ENCODE data around the gene CFAP73. TPM values are rescaled to one million over a fixed set of nuclear protein-coding genes. Genes with fewer than 3 reads are reported as not detected.

CFAP73 gene
- total and polyA plus RNA-seq, 2 of the 8 experiments (the other 6 are each of a cell fraction or from before 2014, with no cell fraction given) = 0.45 to 0.56 TPM

- WGBS, 2 experiments (ENCODE audit: extremely low coverage in 1 of 2, insufficient coverage in 1 of 2, insufficient read length in 1 of 2, insufficient replicate concordance in 2 of 2, low coverage in 1 of 2, low lambda C conversion rate in 2 of 2, missing lambda C conversion rate in 1 of 2) = 96% methylated on average over 3 of the region's 3 CpGs; no CpG with 5 or more reads in 1 of the 2 experiments
- no peak for DNase-seq (ENCODE audit: low read depth in 1 of 2, low spot score in 2 of 2)
Measured at GRCh38 chr12:113204804-113205203, 55.3 kb downstream of the CFAP73 start.

More at GRCh38 chr12:113204804-113205203, 55.3 kb downstream of the CFAP73 start:
- H3K4me2 ChIP-seq (ENCODE audit: insufficient read depth in 1 of 2, low read depth in 2 of 2, low read length in 2 of 2) = no peak overlapping the region
- H3K9ac ChIP-seq (replicated peaks in 1 of 4; ENCODE audit: extremely low read depth in 1 of 4, low read depth in 3 of 4, low read length in 3 of 4) = no peak overlapping the region
- no peaks in the 10 kb centered on the region for H3K23me2 ChIP-seq (ENCODE audit: low read depth, low read length)
- H3K9me3 ChIP-seq (ENCODE audit: insufficient read depth in 2 of 2, low read depth in 1 of 2, low read length in 1 of 2) = no peaks in the 10 kb centered on the region; a peak in 1 of 4 replicates
- ChIA-PET CTCF (ENCODE audit: partially characterized antibody) (interaction anchor here (0.6 to 1.9 kb wide), 2 partner anchors 17 to 109 kb away, joined by 4 to 6 read pairs; partner anchors contain the start of gene TPCN1), POLR2A (ENCODE audit: partially characterized antibody) (interaction anchor here (0.9 to 6.8 kb wide), 5 partner anchors 9 to 84 kb away, joined by 3 to 31 read pairs (median 4); partner anchors contain the start of genes DDX54, RITA1 and TPCN1)
- H3K79me1 ChIP-seq (ENCODE audit: low read depth, low read length) = no peaks in the 10 kb centered on the region
- H3K79me2 ChIP-seq (ENCODE audit: control insufficient read depth in 1 of 2, insufficient read depth in 2 of 2, low read length in 2 of 2) = no peaks in the 10 kb centered on the region
- H3K14ac ChIP-seq (ENCODE audit: insufficient read length) = no peak overlapping the region
- no peak overlapping the region for H3K23ac ChIP-seq (ENCODE audit: insufficient read length)
- H2BK15ac ChIP-seq (ENCODE audit: low read length) = no peak overlapping the region
- H3K27me3 ChIP-seq (replicated peaks in 1 of 4; ENCODE audit: control insufficient read depth in 3 of 4, extremely low read depth in 1 of 4, insufficient read depth in 3 of 4, low read length in 3 of 4) = no peaks in the 10 kb centered on the region
- H4K91ac ChIP-seq (replicated peaks; ENCODE audit: insufficient read length, low read length) = no peak overlapping the region
- H3K4ac ChIP-seq (replicated peaks; ENCODE audit: insufficient read length, low read depth, low read length) = no peak overlapping the region
- no peak overlapping the region for H2BK5ac ChIP-seq (ENCODE audit: low read depth, low read length)
- H4K5ac ChIP-seq (ENCODE audit: insufficient read length, low read depth, low read length) = no peak overlapping the region
- no peak overlapping the region for H4K8ac ChIP-seq (ENCODE audit: extremely low read depth, insufficient read depth, low read length)
- H3K4me1 ChIP-seq (replicated peaks in 1 of 4; ENCODE audit: control insufficient read depth in 3 of 4, insufficient read depth in 4 of 4, low read length in 3 of 4) = no peaks in the 10 kb centered on the region; a peak in 1 of 7 replicates
- no peak overlapping the region for H3K56ac ChIP-seq (replicated peaks; ENCODE audit: insufficient read length, low read depth, low read length)
- no peak overlapping the region for H3K4me3 ChIP-seq (ENCODE audit: extremely low read depth in 1 of 4, insufficient read depth in 2 of 4, low read depth in 3 of 4, low read length in 4 of 4)
- H2BK12ac ChIP-seq (ENCODE audit: low read depth, low read length) = peak overlapping the region; percentile 27; the same call in 1 of the 2 replicates
- TF ChIP-seq USF2 (IDR thresholded peaks at IDR 0.05; ENCODE audit: low read length) (no peak), SP4 (IDR thresholded peaks at IDR 0.05; ENCODE audit: low read length) (no peak)
- no peaks in the 10 kb centered on the region for H3K36me3 ChIP-seq (ENCODE audit: control insufficient read depth in 2 of 4, insufficient read depth in 4 of 4, low read length in 3 of 4)
- no peak overlapping the region for H2BK20ac ChIP-seq (ENCODE audit: low read length)
- no peak for FAIRE-seq
- no peak overlapping the region for H2AFZ ChIP-seq (ENCODE audit: low read length)
- H2AK5ac ChIP-seq (ENCODE audit: low read depth, low read length) = no peak overlapping the region
- no peaks in the 10 kb centered on the region for H4K20me1 ChIP-seq (replicated peaks in 1 of 2; ENCODE audit: control insufficient read depth in 1 of 2, insufficient read depth in 2 of 2, low read length in 2 of 2)
- no peak overlapping the region for H3K18ac ChIP-seq (ENCODE audit: extremely low read depth, low read length)
- H3K27ac ChIP-seq (ENCODE audit: low read depth, low read length) = no peak overlapping the region
- no peak overlapping the region for H2BK120ac ChIP-seq (replicated peaks; ENCODE audit: low read depth, low read length)

All from H1 (cell line).